ENCODE results near the gene NUMBL.

- TF ChIP-seq CTCF (IDR thresholded peaks at IDR 0.05 in 4 of 5, conservative IDR thresholded peaks at IDR 0.05 in 1 of 5) (no peak), POLR2A (IDR thresholded peaks at IDR 0.05) (no peak)
Observed at GRCh38 chr19:40733149-40733548, 42.7 kb upstream of the NUMBL start.

Measured in gastrocnemius medialis (tissue), 4 donors.